Measurements from ENCODE around the gene HERPUD2.
"Not testable (repeated sequence)": the region's sequence is repeated elsewhere in the genome, so short reads cannot be mapped to it uniquely, and the experiment has no call there.

Gene HERPUD2

DNA sequence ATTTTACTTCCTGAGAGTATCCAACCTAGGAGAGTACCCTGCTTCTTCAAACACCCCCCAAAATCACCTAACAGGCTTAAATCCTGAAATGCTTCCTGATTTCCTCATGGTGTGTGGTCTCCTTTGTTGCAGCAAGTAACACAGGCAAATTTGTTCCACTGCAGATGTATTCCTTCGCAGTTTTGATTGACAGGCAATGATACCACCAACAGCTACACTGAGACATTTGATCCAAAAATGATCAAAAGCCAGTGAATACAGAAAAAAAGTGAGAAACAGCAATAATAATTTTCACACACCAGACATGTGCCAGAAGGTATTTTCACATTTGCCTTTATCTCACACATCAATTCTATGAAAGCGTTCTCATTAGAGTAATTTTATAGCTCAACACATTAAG lies 95.9 kb downstream of the HERPUD2 start:
- DNase-seq: no peak

DNA sequence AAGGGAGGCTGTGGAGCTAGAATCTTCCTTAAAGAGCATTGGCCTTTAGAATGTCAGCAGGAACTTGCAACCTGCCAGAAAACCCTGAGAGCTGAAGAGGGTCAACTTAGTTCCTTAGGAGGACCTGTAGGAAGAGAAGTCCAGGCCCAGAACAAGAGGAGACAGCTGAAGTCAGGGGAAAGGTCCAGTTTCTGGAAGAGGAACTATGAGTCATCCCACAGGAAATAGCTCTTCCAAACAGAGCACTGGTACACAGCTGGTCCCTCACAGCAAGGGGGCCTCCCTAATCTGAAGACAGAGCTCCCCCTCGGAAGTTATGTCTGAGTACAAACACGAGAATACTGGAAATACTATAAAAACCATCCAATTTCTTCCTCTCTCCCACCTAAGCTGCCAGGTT lies 98.9 kb downstream of the HERPUD2 start:
- DNase-seq: no peak

DNA sequence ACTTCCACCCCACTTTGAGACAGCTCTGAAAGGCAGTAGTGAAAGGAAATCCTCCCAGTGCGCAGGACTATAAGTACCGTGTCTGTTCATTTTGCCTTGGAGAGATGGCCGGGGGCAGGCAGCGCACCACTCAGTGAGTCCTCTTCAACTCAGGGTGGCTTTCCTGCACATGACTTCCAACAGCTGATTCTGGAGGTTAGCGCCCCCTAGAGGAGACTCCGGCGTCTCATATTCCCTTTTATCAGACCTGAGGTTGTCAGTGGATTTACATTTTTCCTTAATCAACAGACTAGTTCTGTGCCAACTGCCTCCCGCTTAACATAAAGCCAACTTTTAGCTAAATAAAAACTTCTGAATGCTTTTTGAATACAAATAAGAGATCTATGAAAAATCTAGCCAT lies 101.0 kb downstream of the HERPUD2 start:
- DNase-seq: no peak

DNA sequence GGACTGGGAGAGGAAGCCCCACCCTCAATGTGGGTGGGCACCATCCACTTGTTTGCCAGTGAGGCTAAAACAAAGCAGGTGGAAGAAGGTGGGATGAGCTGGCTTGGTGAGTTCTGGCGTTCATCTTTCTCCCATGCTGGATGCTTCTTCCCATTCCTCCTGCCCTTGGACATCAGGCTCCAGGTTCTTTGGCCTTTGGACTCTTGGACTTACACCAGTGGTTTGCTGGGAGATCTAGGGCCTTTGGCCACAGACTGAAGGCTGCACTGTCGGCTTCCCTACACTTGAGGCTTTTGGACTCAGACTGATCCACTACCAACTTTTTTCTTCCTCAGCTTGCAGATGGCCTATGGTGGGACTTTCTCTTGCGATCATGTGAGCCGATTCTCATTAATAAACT lies 106.3 kb downstream of the HERPUD2 start:
- DNase-seq: no peak

DNA sequence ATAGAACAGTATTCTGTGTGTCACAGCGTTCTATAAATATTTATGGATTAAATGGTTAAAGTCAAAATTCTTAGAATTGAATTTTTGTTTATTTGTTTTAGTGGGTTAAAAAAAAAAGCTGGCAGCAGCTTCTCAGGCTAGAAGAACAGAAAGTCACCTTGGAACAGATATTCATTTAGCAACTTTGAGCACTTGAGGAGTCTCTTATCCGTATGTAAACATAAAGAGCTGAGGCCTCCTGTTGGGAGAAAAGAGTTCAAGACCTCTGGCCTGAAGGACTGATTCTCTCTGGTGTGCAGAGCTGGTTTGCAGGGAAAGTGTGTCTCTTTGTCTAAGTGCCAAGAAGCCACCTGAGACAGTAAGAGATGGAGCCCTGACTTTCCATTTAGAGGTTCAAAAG lies 109.9 kb downstream of the HERPUD2 start:
- no peak for DNase-seq

DNA sequence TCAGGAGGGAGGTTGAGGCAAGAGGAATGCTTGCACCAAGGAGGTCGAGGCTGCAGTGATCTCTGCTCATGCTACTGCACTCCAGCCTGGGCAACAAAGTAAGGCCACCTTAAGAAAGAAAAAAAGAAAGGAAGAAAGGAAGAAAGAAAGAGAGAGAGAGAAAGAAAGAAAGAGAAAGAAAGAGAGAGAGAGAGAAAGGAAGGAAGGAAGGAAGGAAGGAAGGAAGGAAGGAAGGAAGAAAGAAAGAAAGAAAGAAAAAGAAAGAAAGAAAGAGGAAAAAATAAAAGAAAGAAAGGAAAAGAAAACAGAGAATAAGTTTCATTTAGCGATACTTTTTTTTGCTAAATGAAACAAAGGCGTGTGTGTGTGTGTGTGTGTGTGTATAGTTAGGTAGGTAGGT lies 110.4 kb downstream of the HERPUD2 start:
- not testable (repeated sequence) for DNase-seq
